Measurements from ENCODE around the gene DTYMK.

DNA sequence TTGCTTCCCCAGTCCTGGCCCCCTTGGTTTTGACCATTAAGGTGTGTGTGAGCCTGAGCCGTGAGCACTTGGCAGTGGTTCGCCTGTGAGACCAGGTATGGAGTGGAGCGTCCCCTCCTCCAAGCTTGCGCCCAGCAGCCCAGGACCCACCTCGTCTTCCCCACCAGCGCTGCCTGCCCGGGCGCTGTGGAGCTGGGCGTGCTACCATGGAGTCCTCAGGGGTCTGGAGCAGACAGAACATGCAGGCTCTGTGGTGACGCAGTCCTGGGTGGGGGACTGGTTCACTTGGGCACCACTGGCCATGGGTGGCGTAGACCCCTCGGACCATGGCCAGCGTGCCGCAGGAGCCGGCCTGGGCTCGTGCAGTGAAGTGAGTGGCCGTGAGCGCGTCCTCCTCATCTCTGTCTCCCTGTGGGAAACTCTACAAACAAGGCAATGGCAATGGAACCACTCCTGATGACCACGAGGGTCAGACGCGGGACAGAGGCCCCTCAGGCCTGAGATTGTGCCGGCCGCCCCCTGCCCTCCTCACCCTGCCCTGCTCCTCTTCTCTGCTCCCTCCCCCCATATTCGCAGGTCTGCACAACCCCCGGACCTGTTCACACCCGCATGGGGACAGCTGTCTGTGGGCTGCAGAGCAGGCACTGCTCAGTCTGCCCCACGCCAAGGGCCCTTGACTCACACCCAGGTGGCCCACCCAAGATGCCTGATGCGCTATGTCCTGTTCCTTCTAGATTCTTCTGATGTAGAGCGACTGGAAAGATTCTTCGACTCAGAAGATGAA is 15.0 kb downstream of the DTYMK start:
- TF ChIP-seq NFE2L2 (conservative IDR thresholded peaks at IDR 0.05; ENCODE audit: low read length): no peak
- TF ChIP-seq JUNB (IDR thresholded peaks at IDR 0.05): no peak
- no peak for TF ChIP-seq CTCF (IDR thresholded peaks at IDR 0.05)
- TF ChIP-seq POLR2A (IDR thresholded peaks at IDR 0.05; ENCODE audit: low read length): no peak

Measured in A549 (cell line).